Small intestine (tissue), 7 donors: Measurements from ENCODE around the gene PLSCR1. TPM values are rescaled to one million over a fixed set of nuclear protein-coding genes. Genes with fewer than 3 reads are reported as not detected.
"Not testable (repeated sequence)": the region's sequence is repeated elsewhere in the genome, so short reads cannot be mapped to it uniquely, and the experiment has no call there.

Experiments used
- DNase-seq, 2 donors: peaks; one replicate each; pipeline versions ENCODE4 v3.0.0 to v3.0.0-alpha.2; 2013
- FAIRE-seq: peaks from 2 replicates; lab custom pipeline; 2012; peaks lifted over from hg19 to GRCh38; lab: Jason Lieb, UNC
- H3K27ac ChIP-seq, 3 donors: one replicate each; pipeline ENCODE4 v1.5.1; 2013; ENCODE audit warnings: low read length in 2 of 3, mild to moderate bottlenecking in 2 of 3, control low read depth in 1 of 3, inconsistent platforms in 1 of 3, low read depth in 1 of 3, moderate library complexity in 1 of 3
- H3K27me3 ChIP-seq, 3 donors: one replicate each; pipeline ENCODE4 v1.6.1; 2013; ENCODE audit warnings: low read length in 3 of 3, inconsistent platforms in 1 of 3; ENCODE audit not compliant: control insufficient read depth in 3 of 3, insufficient read depth in 3 of 3
- H3K36me3 ChIP-seq, 3 donors: one replicate each; pipeline ENCODE4 v1.6.1; 2013; ENCODE audit warnings: low read length in 3 of 3, inconsistent platforms in 1 of 3, low read depth in 1 of 3, mild to moderate bottlenecking in 1 of 3, moderate library complexity in 1 of 3; ENCODE audit not compliant: control insufficient read depth in 3 of 3, insufficient read depth in 2 of 3
- H3K4me1 ChIP-seq, 3 donors: one replicate each; pipeline ENCODE4 v1.6.1; 2013; ENCODE audit warnings: low read length in 2 of 3, inconsistent platforms in 1 of 3, low read depth in 1 of 3, mild to moderate bottlenecking in 1 of 3, moderate library complexity in 1 of 3; ENCODE audit not compliant: control insufficient read depth in 3 of 3, insufficient read depth in 2 of 3
- H3K4me3 ChIP-seq, 3 donors: one replicate each; pipeline ENCODE4 v1.5.1; 2013; ENCODE audit warnings: low read length in 3 of 3, control low read depth in 1 of 3, inconsistent platforms in 1 of 3, low read depth in 1 of 3, mild to moderate bottlenecking in 1 of 3, moderate library complexity in 1 of 3
- H3K9me3 ChIP-seq, 2 donors: one replicate each; pipeline ENCODE4 v1.6.1; 2013; ENCODE audit warnings: low read depth in 1 of 2, low read length in 1 of 2; ENCODE audit not compliant: control insufficient read depth in 2 of 2, insufficient read depth in 1 of 2
- WGBS, 3 donors: extraction: QIAGEN DNeasy Blood & Tissue Kit; methylation state at CpG; one replicate each; pipeline ENCODE4 v1.1.7; 2013; 5-methylcytosine and 5-hydroxymethylcytosine counted together
- polyA plus RNA-seq, 4 donors: library from polyadenylated mRNA; stranded (reverse) in 3 of 4; unstranded in 1 of 4; fragments of 200-250 nt in 3 of 4; fragments of 120-200 nt in 1 of 4; gene quantifications; one replicate each; pipeline versions ENCODE4 v1.2.1 to v1.2.3, GENCODE V29; 2013
- donor health status: healthy with polysubstance abuse.
- donor health status: control.
- donor health status: control.
- donor health status: Bipolar disorder and iron deficiency.
- donor health status: healthy.

The PLSCR1 gene
- polyA plus RNA-seq, 4 donors = 37.6 to 92.5 (median 56.0) TPM

DNA sequence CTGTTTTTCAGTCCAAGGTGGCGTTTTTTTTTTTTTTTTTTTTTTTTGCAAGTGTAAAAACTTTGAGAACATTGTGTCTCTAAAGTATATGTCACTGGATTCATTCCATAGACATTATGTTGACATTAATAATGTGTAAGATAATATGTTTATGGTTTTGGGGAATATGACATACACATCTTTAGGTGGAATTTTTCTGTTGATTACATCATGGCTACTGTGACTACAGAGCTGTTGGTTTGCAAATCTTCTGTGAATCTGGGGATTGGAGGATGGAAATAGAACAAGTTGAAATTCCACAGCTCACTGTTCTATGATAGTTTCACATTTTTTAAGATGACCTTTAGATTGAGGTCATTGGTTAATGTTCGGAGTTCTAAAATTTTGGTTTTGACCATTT is 50.6 kb downstream of the PLSCR1 start:
- FAIRE-seq = no peak
- H3K36me3 ChIP-seq = no peaks in the 10 kb centered on the region
- no peak overlapping the region for H3K27ac ChIP-seq
- H3K27me3 ChIP-seq = no peaks in the 10 kb centered on the region
- no peaks in the 10 kb centered on the region for H3K4me1 ChIP-seq
- 82 to 88% (median 83%) methylated on average over 2 of the region's 2 CpGs for WGBS, 3 donors
- H3K9me3 ChIP-seq = peaks cover 0 to 5% of the 10 kb centered on the region in 2 donors
- no peak for DNase-seq
- no peak overlapping the region for H3K4me3 ChIP-seq

DNA sequence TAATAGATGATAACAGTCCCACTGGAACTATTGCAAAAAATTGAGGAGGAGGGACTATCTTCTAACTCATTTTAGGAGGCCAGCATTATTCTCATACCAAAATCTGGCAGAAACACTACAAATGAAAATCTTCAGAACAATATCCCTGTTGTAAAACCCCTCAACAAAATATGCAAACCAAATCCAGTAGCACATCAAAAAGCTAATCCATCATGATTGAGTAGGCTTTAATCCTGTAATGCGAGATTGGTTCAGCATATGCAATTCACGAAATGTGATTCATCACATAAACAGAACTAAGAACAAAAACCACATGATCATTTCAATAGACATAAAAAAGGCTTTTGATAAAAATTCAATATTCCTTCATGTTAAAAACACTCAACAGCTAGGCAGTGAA is 51.2 kb downstream of the PLSCR1 start:
- H3K4me1 ChIP-seq = no peaks in the 10 kb centered on the region
- no peak overlapping the region for H3K27ac ChIP-seq
- 72 to 84% (median 79%) methylated on average over 2 of the region's 2 CpGs for WGBS, 3 donors
- no peak overlapping the region for H3K4me3 ChIP-seq
- no peak for FAIRE-seq
- H3K27me3 ChIP-seq = no peaks in the 10 kb centered on the region
- DNase-seq = no peak
- no peaks in the 10 kb centered on the region for H3K36me3 ChIP-seq
- H3K9me3 ChIP-seq = peaks cover 0 to 5% of the 10 kb centered on the region in 2 donors

DNA sequence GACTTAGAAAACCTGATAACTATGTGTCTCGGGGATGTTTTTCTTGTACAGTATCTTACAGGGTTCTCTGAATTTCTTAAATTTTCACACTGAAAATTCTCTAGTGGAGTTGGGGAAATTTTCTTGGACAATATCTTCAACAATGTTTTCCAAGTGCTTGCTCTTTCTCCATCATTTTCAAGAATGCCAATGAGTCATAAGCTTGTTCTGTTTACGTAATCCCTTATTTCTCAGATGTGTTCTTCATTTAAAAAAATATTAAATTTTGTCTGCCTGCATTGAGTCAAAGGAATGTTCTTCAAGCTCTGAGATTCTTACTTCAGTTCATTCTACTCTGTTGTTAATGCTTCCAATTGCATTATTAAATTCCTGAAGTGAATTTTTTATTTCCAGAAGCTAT is 53.1 kb downstream of the PLSCR1 start:
- no peak overlapping the region for H3K27ac ChIP-seq
- no peak for DNase-seq
- WGBS, 3 donors = 48 to 89% (median 59%) methylated on average over 2 of the region's 2 CpGs
- no peak for FAIRE-seq
- no peaks in the 10 kb centered on the region for H3K27me3 ChIP-seq
- H3K4me3 ChIP-seq = no peak overlapping the region
- H3K9me3 ChIP-seq = no peaks in the 10 kb centered on the region
- no peaks in the 10 kb centered on the region for H3K4me1 ChIP-seq
- no peaks in the 10 kb centered on the region for H3K36me3 ChIP-seq

DNA sequence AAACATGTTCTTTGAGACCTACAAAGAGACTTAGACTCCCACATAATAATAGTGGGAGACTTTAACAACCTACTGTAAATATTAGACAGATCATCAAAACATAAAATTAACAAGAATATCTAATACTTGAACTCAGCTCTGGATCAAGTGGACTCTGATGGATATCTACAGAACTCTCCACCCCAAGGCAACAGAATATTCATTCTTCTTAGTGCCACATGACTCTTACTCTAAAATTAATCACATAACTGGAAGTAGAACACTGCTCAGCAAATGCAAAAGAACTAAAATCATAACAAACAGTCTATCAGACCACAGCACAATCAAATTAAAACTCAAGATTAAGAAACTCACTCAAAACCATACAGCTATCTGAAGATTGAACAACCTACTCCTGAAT is 59.1 kb downstream of the PLSCR1 start:
- H3K27ac ChIP-seq = no peak overlapping the region
- H3K4me3 ChIP-seq = no peak overlapping the region
- no peaks in the 10 kb centered on the region for H3K4me1 ChIP-seq
- H3K27me3 ChIP-seq = no peaks in the 10 kb centered on the region
- no peak for FAIRE-seq
- DNase-seq = no peak
- no peaks in the 10 kb centered on the region for H3K9me3 ChIP-seq
- no peaks in the 10 kb centered on the region for H3K36me3 ChIP-seq

DNA sequence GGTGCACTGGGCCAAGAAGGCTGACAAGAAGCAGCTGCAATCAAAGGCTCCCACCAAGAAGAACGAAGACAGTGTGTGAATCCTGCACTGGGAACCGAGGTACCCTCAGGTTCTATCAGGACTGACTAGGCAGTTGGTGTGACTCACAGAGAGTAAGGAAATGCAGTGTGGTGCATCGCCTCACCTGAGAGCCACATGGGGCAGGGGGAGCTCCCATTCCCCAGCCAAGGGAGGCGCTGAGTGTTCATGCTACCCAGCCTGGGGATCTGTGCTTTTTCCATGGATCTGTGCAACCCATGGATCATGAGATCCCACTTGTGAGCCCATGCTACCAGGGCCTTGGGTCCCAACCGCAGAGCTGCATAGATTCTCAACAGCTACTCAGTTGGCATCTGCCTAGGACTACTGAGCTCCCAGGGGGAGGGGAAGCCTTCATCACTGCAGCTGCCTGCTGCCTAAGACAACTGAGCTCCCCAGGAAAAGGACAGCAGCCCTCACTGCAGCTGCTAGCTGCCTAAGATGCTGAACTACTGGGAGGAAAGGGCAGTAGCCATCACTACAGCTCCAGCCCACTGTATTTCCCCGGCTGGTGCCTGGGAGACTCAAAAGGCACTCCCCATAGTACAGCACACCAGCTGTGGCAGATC is 68.2 kb downstream of the PLSCR1 start:
- Histone ChIP-seq H3K27ac (no peak overlapping the region), H3K9me3 (no peaks in the 10 kb centered on the region), H3K4me1 (no peaks in the 10 kb centered on the region), H3K4me3 (no peak overlapping the region), H3K36me3 (no peaks in the 10 kb centered on the region), H3K27me3 (no peaks in the 10 kb centered on the region)
- no peak for FAIRE-seq
- no peak for DNase-seq
- 84 to 90% (median 87%) methylated on average over 6 of the region's 6 CpGs for WGBS, 3 donors

DNA sequence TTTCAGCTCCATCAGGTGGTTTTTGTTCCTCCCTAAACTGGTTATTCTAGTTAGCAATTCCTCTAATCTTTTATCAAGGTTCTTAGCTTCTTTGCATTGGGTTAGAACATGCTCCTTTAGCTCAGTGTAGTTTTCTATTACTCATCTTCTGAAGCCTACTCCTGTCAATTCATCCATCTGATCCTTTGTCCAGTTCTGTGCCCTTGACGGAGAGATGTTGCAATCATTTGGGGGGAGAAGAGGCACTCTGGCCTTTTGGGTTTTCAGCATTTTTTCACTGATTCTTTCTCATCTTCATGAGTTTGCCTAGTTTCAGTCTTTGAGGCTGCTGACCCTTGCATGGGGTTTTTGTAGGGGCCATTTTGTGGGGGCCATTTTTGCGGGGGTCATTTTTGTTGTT is 69.4 kb downstream of the PLSCR1 start:
- H3K4me3 ChIP-seq, DNase-seq, H3K27me3 ChIP-seq, H3K4me1 ChIP-seq, H3K27ac ChIP-seq, H3K9me3 ChIP-seq, H3K36me3 ChIP-seq, FAIRE-seq: not testable (repeated sequence)
- 95 to 98% (median 96%) methylated on average over 2 of the region's 2 CpGs for WGBS, 3 donors

DNA sequence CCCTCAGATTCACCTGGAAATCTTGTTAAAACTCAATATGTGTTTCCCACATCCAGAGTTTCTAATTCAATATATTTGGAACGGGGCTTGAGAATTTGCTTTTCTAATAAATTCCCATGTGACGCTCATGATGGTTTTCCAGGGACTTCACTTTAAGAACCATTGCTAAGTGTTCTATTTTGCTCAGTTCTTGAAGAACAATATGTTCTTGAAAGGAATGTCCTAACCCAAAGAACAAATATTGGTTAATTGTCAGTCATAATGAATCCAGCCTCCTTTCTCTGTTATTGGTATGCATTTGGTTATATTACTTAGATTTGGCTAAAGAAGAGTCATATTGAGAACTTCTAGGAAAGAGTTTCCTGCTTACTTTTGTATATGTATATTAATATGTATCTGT is 70.7 kb downstream of the PLSCR1 start:
- H3K27ac ChIP-seq = no peak overlapping the region
- FAIRE-seq (no peak), DNase-seq (no peak)
- WGBS, 3 donors = 86 to 94% (median 93%) methylated on average over 2 of the region's 2 CpGs
- H3K4me3 ChIP-seq = no peak overlapping the region
- H3K4me1 ChIP-seq = no peaks in the 10 kb centered on the region
- no peaks in the 10 kb centered on the region for H3K27me3 ChIP-seq
- no peaks in the 10 kb centered on the region for H3K36me3 ChIP-seq
- H3K9me3 ChIP-seq = no peaks in the 10 kb centered on the region

DNA sequence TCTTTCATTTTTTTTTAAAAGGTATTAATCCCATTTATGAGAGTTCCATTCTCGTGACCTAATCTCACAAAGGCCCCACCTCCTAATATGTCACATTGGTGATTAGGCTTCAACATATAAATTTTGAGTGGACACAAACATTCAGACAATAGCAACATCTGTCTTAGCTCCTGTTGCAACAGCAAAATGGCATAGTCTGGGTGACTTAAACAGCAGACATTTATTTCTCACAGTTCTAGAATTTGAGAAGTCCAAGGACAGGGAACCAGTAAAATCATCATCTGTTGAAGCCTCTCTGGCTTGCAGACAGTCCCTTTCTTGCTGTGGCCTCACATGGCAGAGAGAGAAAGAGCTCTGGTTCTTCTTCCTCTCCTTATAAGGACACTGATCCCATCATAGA is 71.8 kb downstream of the PLSCR1 start:
- H3K9me3 ChIP-seq = no peaks in the 10 kb centered on the region
- FAIRE-seq = no peak
- no peaks in the 10 kb centered on the region for H3K36me3 ChIP-seq
- H3K27me3 ChIP-seq = no peaks in the 10 kb centered on the region
- DNase-seq = no peak
- no peak overlapping the region for H3K27ac ChIP-seq
- H3K4me1 ChIP-seq = no peaks in the 10 kb centered on the region
- WGBS, 3 donors = 72 to 91% (median 78%) methylated on average over 1 of the region's 1 CpG
- H3K4me3 ChIP-seq = no peak overlapping the region

DNA sequence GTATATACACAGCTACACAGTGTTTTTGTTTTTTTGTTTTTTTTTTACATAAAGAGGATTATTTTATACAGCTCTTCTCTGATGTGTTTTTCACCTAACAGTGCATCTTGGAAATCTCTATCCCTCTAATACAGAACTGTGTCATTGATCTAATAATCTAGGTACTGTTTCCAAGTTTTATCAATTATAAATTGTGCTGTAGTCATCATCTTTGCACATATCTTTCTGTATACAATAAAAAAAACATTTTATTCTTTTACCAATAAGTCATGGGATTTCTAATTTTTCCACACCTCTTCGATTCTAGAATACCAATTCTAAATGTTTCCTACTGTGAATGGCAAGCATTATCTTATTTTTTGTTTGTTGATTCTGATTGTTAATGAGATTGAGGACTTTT is 73.4 kb downstream of the PLSCR1 start:
- no peaks in the 10 kb centered on the region for H3K4me1 ChIP-seq
- H3K36me3 ChIP-seq = no peaks in the 10 kb centered on the region
- WGBS, 3 donors = 87 to 95% (median 93%) methylated on average over 1 of the region's 1 CpG
- no peak overlapping the region for H3K27ac ChIP-seq
- H3K9me3 ChIP-seq = no peaks in the 10 kb centered on the region
- H3K27me3 ChIP-seq = no peaks in the 10 kb centered on the region
- DNase-seq (no peak), FAIRE-seq (no peak)
- no peak overlapping the region for H3K4me3 ChIP-seq
